Naive B cell (primary cell): ENCODE measurements around the gene KHNYN. TPM values are rescaled to one million over a fixed set of nuclear protein-coding genes. Genes with fewer than 3 reads are reported as not detected.

Experiments used
- polyA plus RNA-seq, 6 donors: library from polyadenylated mRNA; unstranded; fragments of 300-500 nt; fragmentation: Illumina TruSeq; gene quantifications; one replicate each; pipeline ENCODE4 v1.2.3, GENCODE V29; 2021; ENCODE audit warnings: low read depth in 6 of 6

Gene KHNYN
- polyA plus RNA-seq, 6 donors from 2014 or later: 22.8 to 39.8 (median 24.0) TPM

Other genes starting within 250 kb of the KHNYN start
- gene IPO4, start 241.1 kb upstream of the KHNYN start, polyA plus RNA-seq: 10 to 100 TPM in 5 of 6 donors, 1 to 10 TPM in 1; 5.4 to 19.0 (median 12.6) TPM
- gene TM9SF1, start 234.5 kb upstream of the KHNYN start, polyA plus RNA-seq: 10 to 100 TPM; 34.5 to 43.9 (median 37.0) TPM
- gene TSSK4, start 224.3 kb upstream of the KHNYN start, polyA plus RNA-seq: 1 to 10 TPM in 3 of 6 donors, under 1 TPM in 2, not detected in 1; 0.36 to 1.7 (median 1.4) TPM
- gene CHMP4A, start 216.5 kb upstream of the KHNYN start, polyA plus RNA-seq: 100 to 1,000 TPM; 139 to 167 (median 157) TPM
- gene MDP1, start 213.9 kb upstream of the KHNYN start, polyA plus RNA-seq: 10 to 100 TPM; 32.7 to 48.2 (median 37.3) TPM
- 100 to 1,000 TPM; 306 to 385 (median 326) TPM for gene NEDD8, start 197.6 kb upstream of the KHNYN start, polyA plus RNA-seq
- 100 to 1,000 TPM in 3 of 6 donors, 10 to 100 TPM in 3; 90.3 to 120 (median 99.2) TPM for gene GMPR2, start 197.0 kb upstream of the KHNYN start, polyA plus RNA-seq
- gene TINF2, start 187.3 kb upstream of the KHNYN start, polyA plus RNA-seq: 100 to 1,000 TPM; 238 to 289 (median 254) TPM
- not detected for gene TGM1, start 166.8 kb upstream of the KHNYN start, polyA plus RNA-seq
- gene RABGGTA, start 158.4 kb upstream of the KHNYN start, polyA plus RNA-seq: 10 to 100 TPM; 22.2 to 36.2 (median 22.8) TPM
- gene DHRS1, start 130.2 kb upstream of the KHNYN start, polyA plus RNA-seq: 10 to 100 TPM; 20.4 to 38.5 (median 29.3) TPM
- 1 to 10 TPM in 5 of 6 donors, under 1 TPM in 1; 0.83 to 2.4 (median 1.3) TPM for gene NOP9, start 130.1 kb upstream of the KHNYN start, polyA plus RNA-seq
- 10 to 100 TPM in 1 of 6 donors, 1 to 10 TPM in 5; 4.9 to 10.4 (median 8.1) TPM for gene CIDEB, start 122.0 kb upstream of the KHNYN start, polyA plus RNA-seq
- 1 to 10 TPM in 1 of 6 donors, under 1 TPM in 5; 0.28 to 1.2 (median 0.69) TPM for gene LTB4R2, start 119.8 kb upstream of the KHNYN start, polyA plus RNA-seq
- 1 to 10 TPM; 1.4 to 2.4 (median 2.1) TPM for gene LTB4R, start 118.5 kb upstream of the KHNYN start, polyA plus RNA-seq
- gene ADCY4, start 94.9 kb upstream of the KHNYN start, polyA plus RNA-seq: under 1 TPM in 3 of 6 donors, not detected in 3; 0.29 to 0.53 (median 0.32) TPM
- gene RIPK3, start 90.0 kb upstream of the KHNYN start, polyA plus RNA-seq: 10 to 100 TPM in 2 of 6 donors, 1 to 10 TPM in 3, not detected in 1; 7.7 to 12.9 (median 9.3) TPM
- gene NFATC4, start 61.8 kb upstream of the KHNYN start, polyA plus RNA-seq: under 1 TPM in 2 of 6 donors, not detected in 4; 0.19 to 0.43 TPM
- gene NYNRIN, start 31.0 kb upstream of the KHNYN start, polyA plus RNA-seq: under 1 TPM in 2 of 6 donors, not detected in 4; 0.05 to 0.14 TPM
- 1 to 10 TPM in 5 of 6 donors, under 1 TPM in 1; 0.70 to 2.6 (median 2.1) TPM for gene CBLN3, start 286 bp upstream of the KHNYN start, polyA plus RNA-seq
- 100 to 1,000 TPM in 2 of 6 donors, 10 to 100 TPM in 4; 79.5 to 106 (median 87.5) TPM for gene SDR39U1, start 12.8 kb downstream of the KHNYN start, polyA plus RNA-seq
- not detected for gene CMA1, start 78.3 kb downstream of the KHNYN start, polyA plus RNA-seq
- gene CTSG, start 146.3 kb downstream of the KHNYN start, polyA plus RNA-seq: not detected
- 1 to 10 TPM in 4 of 6 donors, under 1 TPM in 1, not detected in 1; 0.65 to 4.0 (median 2.3) TPM for gene GZMH, start 179.7 kb downstream of the KHNYN start, polyA plus RNA-seq
- 1 to 10 TPM; 1.1 to 3.2 (median 2.6) TPM for gene GZMB, start 204.2 kb downstream of the KHNYN start, polyA plus RNA-seq